HG03159 (cell line): ENCODE results near the gene CERT1.
A peak's percentile ranks its signal among the peaks of the same experiment; 100 is the strongest.

Experiments
- ATAC-seq: cut with Tn5 transposase; IDR thresholded peaks from one replicate; pipeline ENCODE4 v1.9.1; 2021; ENCODE audit warnings: mild to moderate bottlenecking, moderate library complexity; ENCODE audit not compliant: unreplicated experiment

The CERT1 gene

DNA sequence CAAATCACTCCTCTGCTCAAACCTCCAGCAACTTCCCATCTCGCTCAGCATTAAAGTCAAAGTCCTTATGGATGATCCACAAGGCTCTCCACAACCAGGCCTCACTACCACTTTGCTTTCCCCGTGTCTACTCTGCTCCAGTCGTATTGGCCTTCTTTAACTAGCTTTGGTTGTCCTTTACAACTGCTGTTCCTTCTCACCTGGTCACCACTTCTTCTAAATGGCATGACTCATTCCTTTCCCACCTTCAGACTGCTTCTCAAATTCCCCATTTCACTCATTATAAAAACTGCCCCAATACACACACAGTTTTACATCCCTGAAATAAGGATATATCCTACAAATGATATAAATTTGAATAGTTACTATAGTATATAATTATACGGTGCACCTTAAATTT lies 30.4 kb downstream of the CERT1 start:
- no peak for ATAC-seq

DNA sequence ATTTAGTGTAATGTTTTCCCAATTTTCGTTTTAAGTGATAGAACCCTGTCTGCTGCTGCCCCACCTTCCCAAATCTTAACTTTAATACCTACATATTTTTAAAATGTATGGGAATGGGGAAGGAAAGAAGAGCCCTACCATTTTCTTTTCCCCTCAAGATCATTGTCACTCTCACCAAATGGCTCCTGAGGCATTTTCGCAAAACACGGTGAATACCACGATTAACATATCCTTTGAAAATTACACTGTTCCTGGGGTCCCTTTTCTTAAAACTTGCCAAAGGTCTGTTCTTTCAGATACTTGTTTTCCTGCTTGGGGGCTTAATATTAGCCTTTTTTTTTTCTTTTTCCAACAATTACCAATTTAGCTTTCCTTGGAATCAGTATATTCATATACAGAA lies 36.1 kb downstream of the CERT1 start:
- no peak for ATAC-seq

DNA sequence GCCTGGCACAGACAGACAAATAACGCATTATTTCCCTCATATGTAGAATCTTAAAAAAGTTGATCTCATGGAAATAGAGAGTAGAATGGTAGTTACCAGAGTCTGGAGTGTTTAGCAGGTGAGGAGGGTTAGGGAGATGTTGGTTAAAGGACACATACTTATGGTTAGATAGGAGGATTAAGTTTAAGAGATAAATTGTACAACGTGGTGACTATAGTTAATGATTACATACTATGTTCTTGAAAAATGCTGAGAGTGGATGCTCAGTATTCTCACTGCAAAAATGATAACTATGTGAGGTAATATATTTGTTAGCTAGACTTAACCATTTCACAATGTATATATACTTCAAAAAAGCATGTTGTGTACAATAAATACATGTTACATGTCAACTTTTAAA lies 38.0 kb downstream of the CERT1 start:
- ATAC-seq = no peak

DNA sequence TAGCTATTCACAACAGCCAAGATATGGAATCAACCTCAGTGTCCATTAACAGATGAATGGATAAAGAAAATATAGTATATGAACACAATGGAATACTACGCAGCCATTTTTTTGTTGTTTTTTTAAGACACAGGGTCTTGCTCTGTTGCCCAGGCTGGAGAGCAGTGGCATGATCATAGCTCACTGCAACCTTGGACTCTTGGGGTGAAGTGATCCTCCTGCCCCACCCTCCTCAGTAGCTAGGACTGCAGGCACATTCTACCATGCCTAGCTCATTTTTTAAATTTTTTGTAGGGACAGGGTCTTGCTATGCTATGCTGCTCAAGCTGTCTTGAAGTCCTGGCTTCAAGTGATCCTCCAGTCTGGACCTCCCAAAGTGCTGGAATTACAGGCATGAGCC lies 38.5 kb downstream of the CERT1 start:
- no peak for ATAC-seq

DNA sequence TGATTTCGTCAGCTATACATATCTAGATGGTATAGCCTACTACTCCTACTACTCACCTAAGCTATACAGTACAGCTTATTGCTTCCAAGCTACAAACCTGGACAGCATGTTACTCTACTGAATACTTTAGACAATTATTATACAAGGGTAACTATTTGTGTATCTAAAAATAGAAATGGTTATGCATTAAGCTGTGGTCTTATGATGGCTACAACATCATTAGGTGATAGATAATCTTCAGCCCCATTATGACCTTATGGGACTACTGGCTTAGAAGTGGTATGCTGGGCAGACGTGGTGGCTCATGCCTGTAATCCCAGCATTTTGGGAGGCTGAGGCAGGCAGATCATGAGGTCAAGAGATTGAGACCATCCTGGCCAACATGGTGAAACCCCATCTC lies 40.2 kb downstream of the CERT1 start:
- no peak for ATAC-seq

DNA sequence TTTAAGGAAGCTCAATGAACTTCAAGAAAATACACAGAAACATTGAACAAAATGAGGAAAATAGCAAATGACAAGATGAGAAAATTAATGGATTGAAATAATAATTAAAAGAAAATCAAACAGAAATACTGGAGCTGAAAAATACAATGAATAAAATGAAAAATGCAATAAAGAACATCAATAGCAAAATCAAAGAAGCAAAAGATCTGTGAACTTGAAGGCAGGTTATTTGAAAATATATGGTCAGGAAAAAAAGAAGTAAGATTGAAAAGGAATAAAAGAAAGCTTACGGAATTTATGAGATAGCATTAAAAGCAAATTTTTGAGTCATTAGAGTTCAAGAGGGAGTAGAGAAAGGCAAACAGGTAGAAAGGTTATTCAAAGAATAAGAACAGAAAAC lies 42.4 kb downstream of the CERT1 start:
- no peak for ATAC-seq

DNA sequence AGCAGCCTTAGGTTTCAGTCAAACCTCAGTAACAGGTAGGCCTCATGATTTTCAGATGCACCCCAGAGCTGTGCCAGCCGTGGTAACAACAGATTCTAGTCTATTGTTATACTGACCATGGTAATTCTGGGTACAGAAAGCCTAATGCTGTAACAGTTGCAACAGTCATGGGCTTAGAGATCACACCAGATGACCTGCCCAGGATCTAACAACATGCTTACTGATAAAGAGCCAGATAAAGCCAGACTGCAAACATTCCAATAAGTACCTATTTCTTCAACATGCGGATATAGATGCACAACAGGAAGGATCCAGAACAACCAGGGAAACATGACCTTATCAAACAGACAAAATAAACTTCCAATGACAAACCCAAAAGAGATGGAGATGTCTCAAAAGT lies 42.8 kb downstream of the CERT1 start:
- ATAC-seq = no peak

DNA sequence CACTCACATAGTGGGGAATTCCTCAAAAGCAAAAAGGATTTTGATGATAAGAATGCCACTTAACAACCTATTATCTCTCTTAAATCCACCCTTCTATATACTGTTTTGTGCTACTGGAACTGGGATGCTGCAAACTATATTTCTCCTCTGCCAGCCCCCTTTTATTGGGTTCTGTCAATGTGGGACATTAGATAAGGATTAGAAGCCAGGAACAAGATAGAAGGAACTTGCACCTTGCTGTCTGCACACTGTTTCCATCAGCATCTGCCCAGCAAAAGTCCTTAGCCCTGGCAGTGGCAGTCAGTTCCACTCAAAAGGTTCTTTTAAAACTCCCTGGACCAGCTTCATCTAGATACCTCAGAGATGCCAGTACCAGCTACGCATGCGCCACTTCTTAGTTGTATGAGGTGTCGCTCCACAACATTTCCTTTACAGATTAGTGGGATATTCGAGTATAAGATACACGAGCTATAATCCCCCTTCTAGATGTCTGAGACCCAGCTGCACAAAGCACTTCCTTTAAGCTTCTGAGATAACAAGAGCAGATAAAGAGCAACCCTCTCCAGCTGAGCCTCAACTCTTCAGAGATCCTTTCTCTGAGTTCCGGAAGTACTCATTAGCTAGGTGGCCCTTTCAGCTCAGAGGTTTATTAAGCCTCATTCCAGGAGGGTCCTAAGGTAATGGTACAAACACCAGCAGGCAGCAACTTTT lies 45.3 kb downstream of the CERT1 start:
- no peak for ATAC-seq

DNA sequence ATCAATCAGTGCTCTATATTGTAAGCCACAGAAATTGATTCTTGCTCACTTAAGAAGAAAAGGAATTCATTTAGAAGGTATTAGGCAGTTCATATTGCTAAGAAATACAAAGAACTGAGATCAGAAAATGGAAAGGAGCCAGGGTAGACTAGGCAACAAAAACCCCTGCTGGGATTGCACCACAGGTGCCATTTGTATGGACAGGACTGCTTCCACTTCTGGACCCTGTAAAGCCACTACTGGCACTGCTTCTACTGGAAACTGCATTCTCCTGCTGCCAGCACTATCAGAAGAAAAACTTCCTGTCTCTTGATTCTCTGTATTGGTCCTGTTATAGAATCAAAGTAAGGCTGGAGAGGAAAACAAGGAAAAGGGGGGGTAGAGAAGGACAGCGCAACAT lies 45.9 kb downstream of the CERT1 start:
- no peak for ATAC-seq

DNA sequence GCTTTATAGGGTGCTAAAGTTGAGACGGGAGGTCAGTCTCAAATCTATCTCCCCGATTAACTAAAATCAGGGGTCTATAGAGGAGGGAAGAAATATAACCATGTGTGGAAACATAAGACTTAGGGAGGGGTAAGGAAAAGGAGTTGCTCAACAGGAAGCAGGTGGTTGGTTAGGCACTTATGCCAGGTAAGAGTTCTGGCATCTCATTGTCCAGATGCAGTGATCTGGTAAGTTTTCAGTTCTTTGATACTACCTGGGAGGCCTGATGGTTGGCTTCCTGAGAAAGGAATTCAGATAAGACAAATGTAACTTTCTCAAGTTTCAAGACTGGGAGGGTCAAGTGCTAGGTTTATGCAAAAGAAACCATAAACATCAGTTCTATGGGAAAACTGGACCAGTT lies 47.7 kb downstream of the CERT1 start:
- no peak for ATAC-seq

DNA sequence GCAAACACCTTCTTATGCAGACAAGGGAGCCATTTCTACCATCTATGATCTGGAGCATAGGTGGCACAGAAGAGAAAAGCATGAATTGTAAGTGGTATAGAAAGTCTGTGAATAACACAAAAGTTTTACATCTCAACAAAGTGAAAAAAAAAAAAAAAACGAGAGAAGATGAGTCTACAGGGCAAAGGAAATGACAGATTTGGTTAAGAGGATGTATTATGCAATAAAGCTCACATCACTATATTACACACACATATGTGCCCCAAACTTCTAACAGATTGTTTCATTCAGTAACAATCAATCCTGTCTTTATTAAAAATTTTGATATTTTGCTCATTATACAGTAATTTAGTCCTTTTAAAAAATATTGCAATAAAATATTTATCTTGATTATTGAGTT lies 49.8 kb downstream of the CERT1 start:
- no peak for ATAC-seq

DNA sequence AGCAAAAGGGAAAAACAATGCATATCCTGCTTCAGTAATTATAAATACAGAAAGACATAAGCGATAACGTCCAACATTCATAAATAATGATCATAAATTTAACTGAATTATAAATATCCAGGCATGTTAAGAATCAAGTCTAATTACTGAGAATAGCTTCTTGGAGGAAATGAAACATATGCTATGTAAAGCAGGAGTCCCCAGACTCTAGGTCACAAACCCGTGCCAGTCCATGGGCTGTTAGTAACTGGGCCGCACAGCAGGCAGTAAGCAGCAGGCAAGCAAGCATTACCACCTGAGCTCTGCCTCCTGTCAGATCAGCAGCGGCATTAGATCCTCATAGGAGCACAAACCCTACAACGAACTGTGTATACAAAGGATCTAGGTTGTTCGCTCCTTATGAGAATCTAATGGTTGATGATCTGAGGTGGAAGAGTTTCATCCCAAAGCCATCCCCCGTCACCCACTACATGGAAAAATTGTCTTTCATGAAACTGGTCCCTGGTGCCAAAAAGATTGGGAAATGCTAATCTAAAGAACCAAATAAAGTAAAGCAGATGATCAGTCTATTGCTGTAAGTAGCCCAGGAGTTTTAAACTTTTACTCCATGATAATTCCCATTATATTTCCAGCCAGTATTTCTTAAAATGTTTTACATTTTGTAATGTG lies 50.4 kb downstream of the CERT1 start:
- peak; percentile 91 for ATAC-seq

DNA sequence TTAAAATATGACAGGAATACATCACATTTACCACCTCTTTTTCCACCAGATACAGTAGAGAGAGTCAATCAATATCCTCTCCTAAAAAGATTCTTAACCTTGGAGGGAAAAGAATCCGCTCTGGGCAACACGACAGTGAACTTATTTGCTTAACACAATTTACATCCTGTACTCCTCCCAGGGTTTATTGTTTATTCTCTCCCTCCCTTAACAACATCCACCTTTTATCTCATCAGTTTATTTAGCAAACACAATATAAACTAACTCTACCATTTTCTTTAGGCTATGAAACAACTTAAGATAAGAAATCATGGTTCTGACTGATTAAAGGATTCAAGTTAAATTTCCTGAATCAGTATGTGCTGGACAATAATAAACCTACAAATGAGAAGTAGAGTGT lies 50.9 kb downstream of the CERT1 start:
- peak; percentile 21 for ATAC-seq

DNA sequence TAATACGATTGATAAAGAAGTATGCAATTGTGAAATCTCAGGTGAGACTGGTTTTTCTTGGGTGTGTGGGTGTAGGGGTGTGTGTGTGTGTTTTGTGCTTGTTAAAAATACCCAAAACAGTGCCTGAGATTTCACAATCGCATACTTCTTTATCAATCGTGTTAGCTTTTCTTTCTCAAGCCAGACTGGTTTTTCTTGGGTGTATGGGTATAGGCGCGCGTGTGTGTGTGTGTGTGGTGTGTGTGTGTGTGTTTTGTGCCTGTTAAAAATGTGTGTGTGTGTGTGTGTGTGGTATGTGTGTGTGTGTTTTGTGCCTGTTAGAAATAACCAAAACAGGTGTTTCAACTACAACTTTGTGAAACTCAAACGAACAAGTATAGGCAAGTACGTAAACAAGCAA lies 53.7 kb downstream of the CERT1 start:
- ATAC-seq = no peak

DNA sequence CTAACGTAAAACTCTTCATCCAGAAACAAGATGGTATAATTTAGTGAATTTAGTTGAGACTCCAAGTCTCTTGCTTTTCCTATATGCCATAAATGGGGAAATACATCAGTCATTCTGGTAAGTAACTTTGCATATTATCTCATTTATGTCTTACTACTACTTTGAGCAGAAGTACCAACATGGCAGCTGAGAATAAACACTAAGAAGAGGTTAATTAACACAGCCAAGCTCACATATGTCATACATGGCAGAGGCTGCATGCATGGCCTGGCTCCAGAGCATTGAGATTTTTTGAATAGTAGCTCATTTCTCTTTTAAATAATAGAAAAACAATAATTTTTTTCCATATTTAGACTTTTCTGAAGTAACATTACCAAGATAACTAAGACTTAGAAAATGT lies 54.3 kb downstream of the CERT1 start:
- ATAC-seq = no peak

DNA sequence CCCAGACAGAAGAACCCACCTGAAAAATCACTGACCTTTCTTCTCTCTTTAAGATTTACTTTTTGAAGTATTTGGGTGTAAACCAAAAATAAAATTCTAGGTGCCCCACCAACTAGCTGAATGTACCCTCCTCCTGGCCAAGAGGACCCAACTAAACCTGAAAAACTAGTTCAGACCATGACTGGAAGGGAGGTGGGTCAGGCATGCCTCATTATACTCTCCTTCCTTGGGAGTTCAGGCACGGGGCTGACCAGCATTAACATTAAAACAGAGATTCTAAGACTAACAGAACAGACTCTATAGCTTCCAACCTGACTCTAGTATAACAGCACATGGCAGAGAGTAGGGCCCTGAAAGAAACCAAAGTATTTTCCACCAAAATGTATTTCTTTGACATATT lies 61.4 kb downstream of the CERT1 start:
- no peak for ATAC-seq

DNA sequence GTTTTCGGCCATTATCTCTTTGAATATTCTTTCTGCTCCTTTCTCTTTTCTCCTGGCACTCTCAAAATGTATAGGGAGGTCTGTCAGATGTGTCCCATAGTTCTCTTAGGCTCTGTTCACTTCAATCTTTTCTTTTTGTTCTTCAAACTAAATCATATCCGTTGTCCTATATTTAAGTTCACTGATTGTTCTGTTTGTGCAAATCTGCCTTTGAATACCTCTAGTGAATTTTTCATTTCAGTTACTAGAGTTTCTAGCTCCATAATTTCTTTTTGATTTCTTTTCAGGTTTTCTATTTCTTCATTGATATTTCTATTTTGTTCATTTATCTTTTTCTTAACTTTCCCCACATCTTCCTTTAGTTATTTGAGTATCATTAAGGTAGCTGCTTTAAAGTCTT lies 65.4 kb downstream of the CERT1 start:
- ATAC-seq = no peak

DNA sequence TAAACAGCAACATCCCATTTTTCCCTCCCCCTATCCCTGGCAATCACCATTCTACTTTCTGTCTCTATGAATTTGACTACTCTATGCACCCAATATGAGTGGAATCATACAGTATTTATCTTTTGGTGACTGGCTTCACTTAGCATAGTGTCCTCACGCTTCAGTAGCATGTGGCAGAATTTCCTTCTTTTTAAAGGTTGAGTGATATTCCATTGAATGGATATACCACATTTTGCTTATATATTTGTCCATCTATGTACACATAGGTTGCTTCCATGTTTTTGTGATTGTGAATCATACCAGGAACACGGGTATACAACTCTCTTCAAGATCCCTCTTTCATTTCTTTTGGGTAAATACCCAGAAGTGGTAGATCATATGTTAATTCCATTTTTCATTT lies 69.9 kb downstream of the CERT1 start:
- ATAC-seq = no peak

DNA sequence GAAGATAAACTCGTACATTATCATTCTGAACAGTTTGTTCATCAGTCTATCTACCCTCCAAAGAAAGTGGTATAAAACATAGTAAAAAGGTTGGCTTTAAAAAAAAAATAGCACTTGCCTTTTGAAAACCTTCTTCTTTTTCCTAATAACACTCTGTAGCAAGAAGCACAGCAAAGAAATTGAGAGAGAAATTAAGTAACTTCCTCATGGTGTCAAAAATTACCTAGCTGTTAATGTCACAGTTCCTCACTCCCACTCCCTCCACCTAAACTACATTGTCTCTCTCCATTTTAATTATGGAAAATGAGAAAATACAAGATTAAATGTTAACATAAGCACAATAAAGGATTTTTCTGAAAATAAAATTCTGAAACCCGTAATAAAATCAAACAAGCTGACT lies 72.2 kb downstream of the CERT1 start:
- ATAC-seq = no peak

DNA sequence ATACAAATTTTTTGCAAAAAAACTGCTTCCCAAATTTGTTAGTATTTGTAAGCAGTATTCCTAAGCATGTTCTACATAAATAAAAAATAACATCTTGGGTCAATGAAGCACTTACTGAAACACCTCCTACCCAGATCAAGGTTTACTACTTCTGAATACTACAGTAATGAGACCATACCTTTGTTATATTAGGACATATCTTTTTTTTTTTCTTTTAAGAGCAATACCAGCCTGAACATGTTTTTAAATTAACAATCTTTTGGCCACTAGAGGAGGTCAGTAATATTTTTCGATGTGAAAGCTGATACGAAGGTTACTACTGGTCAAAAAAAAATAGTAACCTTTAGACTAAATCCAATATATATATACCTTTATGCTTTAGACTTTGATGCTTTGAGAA lies 72.7 kb downstream of the CERT1 start:
- ATAC-seq = no peak

DNA sequence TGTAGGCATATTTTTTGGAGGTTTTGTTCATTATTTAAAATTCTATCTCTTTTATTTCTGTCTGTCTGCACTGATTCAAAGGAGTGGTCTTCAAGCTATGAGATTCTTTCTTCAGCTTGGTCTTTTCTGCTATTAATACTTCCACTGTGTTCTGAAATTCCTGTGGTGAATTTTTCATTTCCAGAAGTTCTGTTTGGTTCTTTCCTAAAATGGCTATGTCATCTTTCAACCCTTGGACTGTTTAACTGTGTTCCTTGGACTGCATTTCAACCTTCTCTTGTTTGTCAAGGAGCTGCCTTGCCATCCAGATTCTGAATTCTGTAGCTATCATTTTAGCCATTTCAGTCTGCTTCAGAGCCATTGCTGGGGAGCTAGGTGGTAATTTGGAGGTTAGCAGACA lies 76.3 kb downstream of the CERT1 start:
- ATAC-seq = no peak

DNA sequence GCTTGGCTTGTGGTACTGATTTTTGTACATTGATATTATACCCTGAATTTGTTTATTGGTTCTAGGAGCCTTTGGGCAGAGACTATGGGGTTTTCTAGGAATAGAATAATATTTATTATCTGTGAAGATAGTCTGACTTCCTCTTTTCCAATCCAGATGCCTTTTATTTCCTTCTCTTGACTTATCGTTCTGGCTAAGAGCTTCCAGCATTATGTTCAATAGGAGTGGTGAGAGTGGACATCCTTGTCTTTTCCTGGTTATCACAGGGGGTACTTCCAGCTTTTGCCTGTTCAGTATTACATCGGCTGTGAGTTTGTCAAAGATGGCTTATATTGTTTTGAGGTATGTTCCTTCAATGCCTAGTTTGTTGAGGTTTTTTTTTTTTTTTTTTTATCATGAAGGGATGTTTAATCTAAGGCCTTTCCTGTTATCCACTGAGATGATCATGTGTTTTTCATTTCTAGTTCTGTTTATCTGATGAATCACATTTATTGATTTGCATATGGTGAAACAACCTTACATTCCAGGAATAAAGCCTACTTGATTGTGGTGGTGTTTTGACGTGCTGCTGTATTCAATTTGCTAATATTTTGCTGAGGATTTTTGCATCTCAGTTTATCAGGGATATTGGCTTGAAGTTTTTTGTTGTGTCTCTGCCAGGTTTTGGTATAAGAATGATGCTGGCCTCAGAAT lies 77.5 kb downstream of the CERT1 start:
- no peak for ATAC-seq
